ENCODE results near the gene POU6F2. TPM values are rescaled to one million over a fixed set of nuclear protein-coding genes. Genes with fewer than 3 reads are reported as not detected.
"Not testable (repeated sequence)": the region's sequence is repeated elsewhere in the genome, so short reads cannot be mapped to it uniquely, and the experiment has no call there.

Gene POU6F2
- total RNA-seq, 2 experiments from 2014 or later: 0.12 TPM; not detected in 1

DNA sequence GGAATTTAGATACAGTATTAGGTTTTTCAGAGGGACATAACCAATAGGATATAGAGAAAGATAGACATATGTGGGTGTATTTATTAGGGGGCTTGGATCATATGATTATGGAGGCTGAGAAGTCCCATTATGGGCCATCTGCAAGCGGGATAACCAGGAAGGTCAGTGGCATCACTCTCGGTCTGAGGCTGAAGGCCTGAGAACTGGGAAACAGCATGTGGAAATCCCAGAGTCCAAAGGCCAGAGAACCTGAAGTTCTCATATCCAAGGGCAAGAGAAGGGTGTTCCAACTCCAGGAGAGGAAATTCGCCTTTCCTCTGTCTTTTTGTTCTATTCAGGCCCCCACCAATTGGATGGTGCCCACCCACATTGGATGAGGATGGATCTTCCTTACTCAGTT lies 180.7 kb downstream of the POU6F2 start:
- CTCF ChIA-PET: no interaction called here
- no peaks in the 10 kb centered on the region for H3K9me3 Mint-ChIP-seq
- no peak overlapping the region for H3K4me3 Mint-ChIP-seq
- no peaks in the 10 kb centered on the region for H3K36me3 Mint-ChIP-seq (ENCODE audit: low read depth)
- no peak for DNase-seq
- H3K27me3 Mint-ChIP-seq: peaks cover 11% of the 10 kb centered on the region
- no peak overlapping the region for H3K27ac Mint-ChIP-seq
- H3K4me1 Mint-ChIP-seq: no peaks in the 10 kb centered on the region
- POLR2A ChIA-PET: no interaction called here

DNA sequence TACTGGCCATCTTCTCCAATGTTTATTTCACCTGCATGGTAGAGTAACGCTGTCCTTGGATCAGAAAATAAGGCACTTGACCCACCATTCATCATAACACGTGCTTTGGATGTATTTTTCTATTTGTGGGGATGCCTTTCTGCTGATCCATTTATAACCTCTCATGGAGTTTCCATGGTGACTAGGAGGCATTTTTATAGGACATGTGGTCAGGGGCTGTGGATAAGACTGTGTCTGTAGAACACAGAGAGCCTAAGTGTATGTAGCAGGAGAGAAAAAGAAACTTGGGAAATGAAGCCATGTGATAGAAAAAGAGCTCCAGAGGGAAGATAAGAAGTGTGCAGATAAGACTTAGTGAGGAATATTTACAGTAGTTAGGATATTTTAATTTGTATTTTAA lies 184.2 kb downstream of the POU6F2 start:
- no peak overlapping the region for H3K27ac Mint-ChIP-seq
- ChIA-PET CTCF (no interaction called here), POLR2A (no interaction called here)
- H3K4me1 Mint-ChIP-seq: no peaks in the 10 kb centered on the region
- no peak overlapping the region for H3K4me3 Mint-ChIP-seq
- no peak for DNase-seq
- no peaks in the 10 kb centered on the region for H3K9me3 Mint-ChIP-seq
- no peaks in the 10 kb centered on the region for H3K36me3 Mint-ChIP-seq (ENCODE audit: low read depth)
- peaks cover 8% of the 10 kb centered on the region for H3K27me3 Mint-ChIP-seq

DNA sequence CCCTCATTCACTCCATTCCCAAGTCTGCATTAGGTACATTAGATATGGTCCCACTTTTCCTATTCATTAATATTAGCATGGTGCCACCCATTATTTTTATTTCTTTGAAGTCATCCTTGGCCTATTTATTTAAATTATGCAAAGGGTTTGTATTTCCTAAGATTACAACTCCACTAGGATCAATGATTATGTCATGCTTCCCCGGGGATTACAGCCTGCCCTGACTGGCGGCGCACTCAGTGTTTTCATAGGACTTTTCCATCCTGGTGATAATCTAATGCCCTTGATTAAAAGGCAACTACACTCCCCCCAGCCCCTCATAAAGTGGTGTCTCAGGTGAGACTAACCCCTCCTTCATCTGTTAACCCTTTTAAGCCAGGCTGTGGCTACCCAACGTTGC lies 187.2 kb downstream of the POU6F2 start:
- CTCF ChIA-PET: no interaction called here
- POLR2A ChIA-PET: no interaction called here
- H3K27ac Mint-ChIP-seq: no peak overlapping the region
- no peak overlapping the region for H3K4me3 Mint-ChIP-seq
- no peaks in the 10 kb centered on the region for H3K36me3 Mint-ChIP-seq (ENCODE audit: low read depth)
- H3K4me1 Mint-ChIP-seq: no peaks in the 10 kb centered on the region
- no peak for DNase-seq
- H3K27me3 Mint-ChIP-seq: peaks cover 8% of the 10 kb centered on the region
- H3K9me3 Mint-ChIP-seq: no peaks in the 10 kb centered on the region

DNA sequence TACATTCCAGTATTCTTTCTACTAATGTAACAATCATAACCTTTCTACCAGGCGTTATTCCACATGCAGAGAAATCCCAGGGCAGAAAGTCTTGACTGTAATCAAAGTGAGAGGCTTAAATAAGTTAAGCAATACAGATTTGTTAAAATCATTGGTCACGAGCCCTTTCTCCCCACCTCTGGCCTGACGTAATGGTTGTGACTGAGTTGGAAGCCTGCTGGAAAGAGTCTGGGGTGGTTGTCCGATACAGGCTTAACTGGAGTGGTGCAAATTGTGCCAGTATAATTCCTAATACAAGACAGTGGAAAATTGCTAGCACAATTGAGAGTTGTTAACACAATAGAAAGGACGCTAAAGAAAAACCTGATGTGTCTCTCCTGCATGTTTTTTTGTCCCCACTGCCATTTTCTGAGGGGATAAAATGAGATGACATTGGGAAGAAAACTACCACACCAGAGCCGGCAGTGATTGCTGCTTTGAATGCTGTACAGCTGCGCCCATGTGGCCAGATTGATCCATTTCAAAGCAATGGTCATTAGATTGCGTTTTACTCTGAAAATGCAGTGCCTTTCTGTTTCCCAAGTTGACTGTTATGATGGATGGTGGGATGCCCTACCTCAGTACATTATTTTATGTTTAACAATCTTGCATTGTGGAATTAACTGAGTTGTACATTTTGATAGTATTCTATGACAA lies 190.8 kb downstream of the POU6F2 start:
- ChIA-PET POLR2A (no interaction called here), CTCF (no interaction called here)
- no peaks in the 10 kb centered on the region for H3K4me1 Mint-ChIP-seq

DNA sequence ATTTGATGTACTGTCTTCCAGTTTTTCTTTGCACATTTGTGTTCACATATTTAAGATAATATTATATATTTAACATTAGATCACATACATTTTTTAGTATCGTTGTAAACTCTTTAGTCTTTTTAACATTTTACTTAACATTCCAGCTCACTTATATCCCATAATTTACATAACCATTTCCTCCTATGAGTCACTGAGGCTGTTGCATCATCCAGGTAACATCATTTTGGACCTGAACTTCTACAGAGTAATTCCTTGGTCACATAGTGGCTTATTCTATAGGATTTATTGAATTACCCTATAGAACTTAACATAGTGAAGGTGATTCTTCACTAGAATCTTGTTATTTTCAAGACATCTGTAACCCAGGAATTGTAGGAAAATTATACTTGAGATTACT lies 194.4 kb downstream of the POU6F2 start:
- Mint-ChIP-seq H3K4me1 (no peaks in the 10 kb centered on the region), H3K9me3 (no peaks in the 10 kb centered on the region), H3K36me3 (ENCODE audit: low read depth) (no peaks in the 10 kb centered on the region), H3K27ac (no peak overlapping the region), H3K4me3 (no peak overlapping the region), H3K27me3 (no peaks in the 10 kb centered on the region)
- CTCF ChIA-PET: no interaction called here
- POLR2A ChIA-PET: interaction anchor here (0.7 kb wide), 1 partner anchor 150 kb away, joined by 4 read pairs; no protein-coding TSS in a partner anchor
- DNase-seq: no peak

More for the DNA sequence above, 190.8 kb downstream of the POU6F2 start:
- Mint-ChIP-seq H3K27me3 (peaks cover 3% of the 10 kb centered on the region), H3K4me3 (no peak overlapping the region), H3K9me3 (no peaks in the 10 kb centered on the region), H3K36me3 (ENCODE audit: low read depth) (no peaks in the 10 kb centered on the region), H3K27ac (no peak overlapping the region)
- DNase-seq: no peak

DNA sequence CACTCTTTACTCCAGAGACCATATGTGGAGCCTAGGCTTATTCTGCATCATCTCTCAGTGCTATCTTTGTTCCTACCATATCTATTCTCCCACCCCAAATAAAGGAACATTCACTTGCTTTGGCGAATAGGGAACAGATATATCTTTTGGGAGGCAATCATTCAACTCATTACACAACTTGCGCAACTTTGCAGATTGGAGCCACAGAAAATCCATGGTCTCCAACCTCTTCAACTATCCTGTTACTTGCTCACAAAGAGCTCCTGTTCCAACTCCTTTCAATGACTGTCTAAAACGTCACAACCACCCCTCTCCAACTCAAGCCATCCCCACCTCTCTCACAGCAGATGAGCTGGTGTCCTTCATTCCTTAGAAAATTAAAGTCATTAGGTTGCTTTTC lies 203.7 kb downstream of the POU6F2 start:
- no peak overlapping the region for H3K27ac Mint-ChIP-seq

DNA sequence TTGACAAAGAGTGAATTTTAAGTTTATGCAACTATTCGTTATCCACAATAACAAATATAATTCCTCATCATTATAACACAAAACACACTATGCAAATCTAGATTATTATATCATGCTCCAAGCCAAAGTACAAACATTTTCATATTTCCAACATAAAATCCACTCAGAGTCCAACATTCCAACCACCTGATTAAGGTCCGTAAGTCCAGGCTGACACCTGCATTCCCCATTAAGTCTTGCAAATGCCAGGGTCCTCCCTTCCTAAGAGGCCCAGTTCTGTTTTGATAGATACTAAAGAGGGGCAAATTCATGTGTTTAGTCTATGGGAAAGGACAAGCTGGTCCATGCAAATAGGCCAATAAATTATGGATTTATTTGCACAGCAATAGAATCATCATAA lies 206.1 kb downstream of the POU6F2 start:
- POLR2A ChIA-PET: no interaction called here

More for the DNA sequence above, 203.7 kb downstream of the POU6F2 start:
- H3K9me3 Mint-ChIP-seq: no peaks in the 10 kb centered on the region
- no peak overlapping the region for H3K4me3 Mint-ChIP-seq
- POLR2A ChIA-PET: no interaction called here
- DNase-seq: no peak
- no peaks in the 10 kb centered on the region for H3K27me3 Mint-ChIP-seq
- H3K4me1 Mint-ChIP-seq: no peaks in the 10 kb centered on the region
- no peaks in the 10 kb centered on the region for H3K36me3 Mint-ChIP-seq (ENCODE audit: low read depth)
- CTCF ChIA-PET: no interaction called here

DNA sequence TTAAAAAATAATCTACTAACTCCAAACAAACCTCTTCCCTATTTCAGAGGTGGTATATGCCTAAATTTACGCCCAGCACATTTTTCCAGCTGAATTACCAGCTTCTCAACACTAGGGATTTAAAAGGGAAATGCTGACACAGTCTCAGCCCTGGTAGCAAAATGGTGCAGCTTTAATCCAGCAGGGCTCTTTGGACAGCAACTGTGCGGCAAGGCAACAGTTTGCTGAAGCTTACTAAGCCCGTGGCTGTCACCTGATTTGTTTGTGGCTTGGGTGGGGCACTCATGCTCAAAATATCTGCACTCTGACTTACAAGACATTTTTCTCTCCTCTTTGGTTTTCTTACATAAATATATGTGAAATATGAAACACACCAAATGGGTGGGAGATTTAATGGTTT lies 206.7 kb downstream of the POU6F2 start:
- DNase-seq: no peak
- H3K4me3 Mint-ChIP-seq: no peak overlapping the region
- no peaks in the 10 kb centered on the region for H3K36me3 Mint-ChIP-seq (ENCODE audit: low read depth)
- no peaks in the 10 kb centered on the region for H3K4me1 Mint-ChIP-seq
- no peaks in the 10 kb centered on the region for H3K27me3 Mint-ChIP-seq
- POLR2A ChIA-PET: no interaction called here
- CTCF ChIA-PET: no interaction called here
- no peaks in the 10 kb centered on the region for H3K9me3 Mint-ChIP-seq
- H3K27ac Mint-ChIP-seq: no peak overlapping the region

More for the DNA sequence above, 206.1 kb downstream of the POU6F2 start:
- H3K4me1 Mint-ChIP-seq: no peaks in the 10 kb centered on the region
- no peaks in the 10 kb centered on the region for H3K36me3 Mint-ChIP-seq (ENCODE audit: low read depth)
- no peaks in the 10 kb centered on the region for H3K27me3 Mint-ChIP-seq
- no peak overlapping the region for H3K27ac Mint-ChIP-seq
- H3K4me3 Mint-ChIP-seq: no peak overlapping the region
- CTCF ChIA-PET: no interaction called here
- no peak for DNase-seq
- no peaks in the 10 kb centered on the region for H3K9me3 Mint-ChIP-seq

DNA sequence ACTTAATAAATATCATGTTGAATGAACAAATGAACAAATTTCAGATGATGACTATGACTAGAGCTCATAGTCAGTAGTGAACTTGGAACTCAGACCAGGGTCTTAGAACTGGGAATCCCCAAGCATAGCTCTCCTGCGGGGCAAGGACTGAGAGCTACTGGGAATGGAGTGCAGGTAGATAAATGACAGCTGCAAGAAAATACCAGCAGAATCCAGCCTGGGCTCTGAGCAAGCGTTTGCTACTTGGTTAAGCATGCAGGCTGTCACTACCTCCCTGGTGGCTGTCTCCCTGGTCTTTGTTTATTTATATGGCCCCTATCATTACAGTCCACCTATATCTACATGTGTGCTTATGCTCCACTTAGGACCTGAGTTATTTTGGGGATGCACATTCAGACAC lies 208.4 kb downstream of the POU6F2 start:
- H3K4me1 Mint-ChIP-seq: no peaks in the 10 kb centered on the region
- CTCF ChIA-PET: no interaction called here
- H3K36me3 Mint-ChIP-seq (ENCODE audit: low read depth): no peaks in the 10 kb centered on the region
- no peak for DNase-seq
- H3K27me3 Mint-ChIP-seq: no peaks in the 10 kb centered on the region
- POLR2A ChIA-PET: no interaction called here
- H3K4me3 Mint-ChIP-seq: no peak overlapping the region
- H3K27ac Mint-ChIP-seq: no peak overlapping the region
- H3K9me3 Mint-ChIP-seq: no peaks in the 10 kb centered on the region

DNA sequence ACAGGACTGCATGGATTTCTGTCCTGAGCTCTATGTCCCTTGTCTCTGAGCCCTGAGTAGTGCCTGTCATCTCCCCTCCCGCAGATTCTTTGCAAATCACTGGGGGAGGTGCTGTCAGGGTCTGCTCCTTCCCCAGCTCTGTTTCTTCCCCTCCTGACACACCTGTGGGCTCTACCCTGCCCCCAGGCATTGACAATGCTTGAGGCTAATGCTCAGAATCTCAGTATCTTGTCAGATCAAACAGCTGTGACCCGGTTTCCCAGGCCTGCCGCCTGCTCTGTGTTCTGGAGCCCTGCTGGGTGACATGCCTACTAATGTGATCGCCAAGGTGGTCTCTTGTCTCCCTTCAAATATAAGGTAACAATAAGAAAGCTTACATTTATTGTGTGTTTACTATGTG lies 209.0 kb downstream of the POU6F2 start:
- POLR2A ChIA-PET: no interaction called here
- DNase-seq: no peak

DNA sequence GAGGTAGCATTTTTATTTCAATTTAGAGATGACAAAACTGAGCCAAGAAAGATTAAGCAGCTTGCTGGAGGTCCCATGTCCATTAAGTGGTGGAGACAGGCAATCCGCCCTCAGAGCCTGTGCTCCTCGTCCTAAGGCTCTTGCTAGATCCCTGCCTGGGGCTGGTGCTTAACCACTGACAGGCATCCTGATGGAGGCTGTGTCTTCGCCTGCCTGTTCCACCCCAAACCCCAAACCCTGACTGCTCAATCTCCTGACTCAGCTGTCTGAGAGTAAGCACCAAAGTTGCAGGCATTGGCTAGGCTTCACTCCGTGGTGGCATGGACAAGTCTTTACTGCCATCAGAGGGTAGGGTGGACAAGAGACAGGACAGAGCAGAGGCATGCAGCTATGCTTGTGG lies 209.4 kb downstream of the POU6F2 start:
- Mint-ChIP-seq H3K4me1 (no peaks in the 10 kb centered on the region), H3K27ac (no peak overlapping the region), H3K27me3 (no peaks in the 10 kb centered on the region), H3K36me3 (ENCODE audit: low read depth) (no peaks in the 10 kb centered on the region), H3K9me3 (no peaks in the 10 kb centered on the region), H3K4me3 (no peak overlapping the region)
- no peak for DNase-seq
- ChIA-PET POLR2A (no interaction called here), CTCF (interaction anchor here (0.5 kb wide), 1 partner anchor 177 kb away, joined by 4 read pairs; no protein-coding TSS in a partner anchor)

More for the DNA sequence above, 209.0 kb downstream of the POU6F2 start:
- Mint-ChIP-seq H3K4me3 (no peak overlapping the region), H3K36me3 (ENCODE audit: low read depth) (no peaks in the 10 kb centered on the region), H3K27me3 (no peaks in the 10 kb centered on the region), H3K9me3 (no peaks in the 10 kb centered on the region), H3K4me1 (no peaks in the 10 kb centered on the region), H3K27ac (no peak overlapping the region)
- CTCF ChIA-PET: interaction anchor here (0.5 kb wide), 1 partner anchor 177 kb away, joined by 4 read pairs; no protein-coding TSS in a partner anchor

DNA sequence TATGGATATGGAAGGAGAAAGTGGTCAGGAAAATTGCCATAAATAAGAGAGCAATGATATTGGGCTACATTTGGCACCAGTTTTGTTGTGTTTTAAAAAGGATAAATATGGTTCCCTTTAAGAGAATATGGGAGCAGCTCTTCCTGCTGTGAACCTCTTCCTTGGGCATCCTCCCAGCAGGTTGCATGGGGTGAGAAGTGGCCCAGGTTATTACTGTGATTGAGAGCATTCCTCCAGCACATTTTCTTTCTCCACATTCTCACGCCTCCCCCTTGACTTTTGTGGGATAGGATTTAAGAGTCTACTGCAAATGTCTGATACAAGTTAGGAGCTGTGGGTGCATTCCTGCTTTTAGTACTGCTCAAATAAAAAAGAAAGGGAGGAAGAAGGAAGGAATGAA lies 214.8 kb downstream of the POU6F2 start:
- Mint-ChIP-seq H3K9me3 (no peaks in the 10 kb centered on the region), H3K27me3 (no peaks in the 10 kb centered on the region), H3K36me3 (ENCODE audit: low read depth) (no peaks in the 10 kb centered on the region), H3K27ac (no peak overlapping the region), H3K4me3 (no peak overlapping the region), H3K4me1 (no peaks in the 10 kb centered on the region)
- DNase-seq: no peak
- POLR2A ChIA-PET: no interaction called here
- CTCF ChIA-PET: no interaction called here

DNA sequence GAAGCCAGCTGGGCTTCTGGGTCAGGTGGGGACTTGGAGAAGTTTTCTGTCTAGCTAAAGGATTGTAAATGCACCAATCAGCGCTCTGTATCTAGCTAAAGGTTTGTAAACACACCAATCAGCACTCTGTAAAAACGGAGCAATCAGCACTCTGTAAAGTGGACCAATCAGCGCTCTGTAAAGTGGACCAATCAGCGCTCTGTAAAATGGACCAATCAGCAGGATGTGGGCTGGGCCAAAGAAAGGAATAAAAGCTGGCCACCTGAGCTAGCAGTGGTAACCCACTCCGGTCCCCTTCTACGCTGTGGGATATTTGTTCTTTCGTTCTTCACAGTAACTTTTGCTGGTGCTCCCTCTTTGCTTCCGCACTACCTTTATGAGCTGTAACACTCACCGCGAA lies 216.7 kb downstream of the POU6F2 start:
- DNase-seq; H3K27ac Mint-ChIP-seq; H3K4me3 Mint-ChIP-seq; H3K36me3 Mint-ChIP-seq (ENCODE audit: low read depth); H3K27me3 Mint-ChIP-seq; CTCF ChIA-PET; H3K4me1 Mint-ChIP-seq; H3K9me3 Mint-ChIP-seq; POLR2A ChIA-PET: not testable (repeated sequence)

DNA sequence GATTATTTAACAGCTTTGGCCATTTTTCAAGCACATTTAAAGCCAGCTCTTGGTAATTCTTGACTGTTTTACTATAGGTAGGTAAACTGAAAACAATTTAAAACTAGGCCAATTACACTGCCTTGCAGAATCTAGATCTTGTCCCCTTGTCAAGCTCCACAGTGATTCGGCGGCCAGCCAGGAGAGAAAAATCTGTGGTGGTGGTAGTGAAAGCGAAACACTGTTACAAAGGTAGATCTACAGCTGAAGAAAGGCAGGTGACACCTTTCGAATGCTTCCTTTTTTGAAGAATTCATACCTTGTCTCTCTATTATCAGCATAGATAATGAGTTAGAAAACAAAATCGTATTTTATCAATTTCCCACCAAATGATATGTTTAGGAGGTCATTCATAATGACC lies 218.3 kb downstream of the POU6F2 start:
- no peaks in the 10 kb centered on the region for H3K4me1 Mint-ChIP-seq
- no peaks in the 10 kb centered on the region for H3K27me3 Mint-ChIP-seq
- H3K27ac Mint-ChIP-seq: no peak overlapping the region
- no peaks in the 10 kb centered on the region for H3K36me3 Mint-ChIP-seq (ENCODE audit: low read depth)
- CTCF ChIA-PET: no interaction called here
- H3K4me3 Mint-ChIP-seq: no peak overlapping the region
- no peaks in the 10 kb centered on the region for H3K9me3 Mint-ChIP-seq
- no peak for DNase-seq
- POLR2A ChIA-PET: no interaction called here
